HG03521 (cell line): ENCODE measurements around the gene DPP6.

Experiments used
- ATAC-seq: cut with Tn5 transposase; IDR thresholded peaks from one replicate; pipeline ENCODE4 v1.9.1; 2021; ENCODE audit warnings: mild to moderate bottlenecking, moderate library complexity; ENCODE audit not compliant: unreplicated experiment

DPP6 gene

DNA sequence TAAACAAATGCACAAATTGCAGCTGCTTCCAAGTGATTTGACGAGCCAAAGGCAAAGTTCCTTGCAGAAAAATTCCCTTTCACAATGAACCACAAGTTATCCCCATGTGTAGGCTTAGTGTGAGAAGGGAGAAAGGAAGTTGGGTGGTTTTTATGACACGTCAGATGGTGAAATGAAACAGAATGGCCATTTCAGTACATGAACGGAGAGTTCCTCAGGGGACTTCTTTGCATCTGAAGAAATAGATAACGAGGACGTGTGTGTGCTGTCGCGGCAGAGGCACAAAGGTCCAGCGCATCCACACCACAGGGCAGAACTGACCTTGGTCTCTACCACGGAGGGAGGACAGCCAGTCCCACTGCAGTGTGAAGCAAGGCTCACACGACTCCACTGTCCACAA, 814.9 kb downstream of the DPP6 start:
- no peak for ATAC-seq

DNA sequence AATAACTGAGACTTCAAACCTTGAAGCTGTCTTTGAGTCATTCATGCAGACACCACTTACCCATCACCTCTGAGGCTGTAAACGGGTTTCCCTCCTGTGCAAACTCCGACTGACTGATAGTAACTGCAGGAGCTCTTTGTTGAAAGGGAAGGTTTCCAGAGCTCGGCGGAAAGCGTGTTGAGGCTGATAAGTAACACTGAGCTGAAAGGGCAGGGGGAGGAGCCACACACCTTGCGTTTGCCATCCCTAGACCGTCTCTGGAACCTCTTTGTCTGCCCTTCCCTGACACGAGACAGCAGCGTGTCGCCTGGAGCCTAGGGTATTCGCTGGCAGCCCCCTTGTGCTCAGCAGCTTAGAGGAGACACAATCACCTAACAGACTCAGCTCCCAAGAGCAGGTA, 816.7 kb downstream of the DPP6 start:
- ATAC-seq: no peak

DNA sequence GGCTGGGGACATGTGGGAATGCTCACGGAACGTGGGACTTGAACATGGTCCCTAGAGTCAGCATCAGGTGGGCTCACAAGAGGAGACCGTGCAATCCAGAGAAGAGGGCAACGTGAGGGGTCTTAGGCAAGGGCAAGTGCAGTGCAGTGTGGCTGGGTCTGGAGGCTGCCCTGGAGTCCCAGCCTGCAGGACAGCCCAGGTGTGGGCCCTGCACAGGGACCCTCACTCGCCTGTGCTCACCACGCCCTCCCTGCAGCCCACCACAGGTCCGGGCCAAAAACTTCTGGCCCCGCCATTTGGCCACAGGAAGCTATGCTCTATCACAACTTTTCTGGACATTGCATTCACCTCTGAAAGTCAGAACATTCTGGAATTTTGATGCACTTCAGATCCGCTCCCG, 817.2 kb downstream of the DPP6 start:
- no peak for ATAC-seq

DNA sequence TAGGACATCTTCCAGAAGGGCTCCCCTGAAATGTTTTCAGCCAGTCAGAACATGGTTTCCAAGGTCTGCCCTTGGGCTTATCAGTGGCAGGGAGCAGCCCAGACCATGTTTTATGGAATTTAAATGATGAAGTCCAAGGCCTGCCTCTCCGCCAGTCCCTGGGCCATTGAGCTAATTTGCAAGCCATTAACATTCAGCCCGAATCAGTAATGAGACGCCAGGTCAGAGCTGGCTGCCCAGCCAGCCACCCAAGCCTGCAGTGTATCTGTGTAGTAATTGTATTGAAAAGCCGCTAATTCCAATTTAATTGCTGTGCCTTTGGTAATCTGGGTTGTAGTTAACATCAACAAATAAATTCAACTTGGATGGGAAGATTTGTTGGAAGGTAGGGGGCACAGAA, 819.3 kb downstream of the DPP6 start:
- no peak for ATAC-seq

DNA sequence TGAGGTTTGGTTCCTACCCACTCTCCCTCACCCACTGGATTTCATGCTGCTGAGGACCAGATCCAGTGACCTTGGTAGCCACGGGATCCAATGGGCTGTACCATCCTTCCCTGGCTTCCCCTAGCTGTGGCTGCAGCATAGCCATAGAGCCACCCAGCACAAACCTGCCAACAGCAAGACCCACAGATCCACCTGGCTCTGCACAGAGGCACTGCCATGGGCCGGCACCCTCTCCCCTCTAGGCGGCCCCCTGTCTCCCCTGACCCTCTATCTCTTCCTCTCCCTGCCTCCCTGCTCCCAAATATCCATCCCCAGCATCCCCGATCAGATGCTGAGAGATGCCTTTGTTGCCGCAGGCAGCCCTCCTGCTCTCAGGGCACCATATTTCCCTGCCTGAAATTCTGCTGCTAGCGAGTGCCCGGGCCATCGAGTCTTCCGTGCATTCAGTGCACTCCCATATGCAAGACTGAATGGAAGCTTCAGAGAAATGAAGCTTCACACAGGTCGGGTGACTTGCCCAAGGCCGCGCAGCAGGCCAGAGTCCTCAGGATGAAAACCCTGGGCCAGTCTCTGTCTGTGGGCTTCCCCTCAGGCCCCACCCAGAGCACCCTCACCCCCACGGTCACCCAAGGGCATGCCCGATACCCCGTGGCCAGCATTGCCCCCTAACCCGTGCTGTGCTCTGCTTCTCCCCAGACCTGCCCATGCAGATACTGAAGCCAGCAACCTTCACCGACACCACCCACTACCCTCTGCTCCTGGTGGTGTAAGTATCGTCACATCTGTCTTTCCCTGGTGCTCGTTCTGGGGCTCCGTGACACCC, 819.9 kb downstream of the DPP6 start:
- ATAC-seq: no peak

DNA sequence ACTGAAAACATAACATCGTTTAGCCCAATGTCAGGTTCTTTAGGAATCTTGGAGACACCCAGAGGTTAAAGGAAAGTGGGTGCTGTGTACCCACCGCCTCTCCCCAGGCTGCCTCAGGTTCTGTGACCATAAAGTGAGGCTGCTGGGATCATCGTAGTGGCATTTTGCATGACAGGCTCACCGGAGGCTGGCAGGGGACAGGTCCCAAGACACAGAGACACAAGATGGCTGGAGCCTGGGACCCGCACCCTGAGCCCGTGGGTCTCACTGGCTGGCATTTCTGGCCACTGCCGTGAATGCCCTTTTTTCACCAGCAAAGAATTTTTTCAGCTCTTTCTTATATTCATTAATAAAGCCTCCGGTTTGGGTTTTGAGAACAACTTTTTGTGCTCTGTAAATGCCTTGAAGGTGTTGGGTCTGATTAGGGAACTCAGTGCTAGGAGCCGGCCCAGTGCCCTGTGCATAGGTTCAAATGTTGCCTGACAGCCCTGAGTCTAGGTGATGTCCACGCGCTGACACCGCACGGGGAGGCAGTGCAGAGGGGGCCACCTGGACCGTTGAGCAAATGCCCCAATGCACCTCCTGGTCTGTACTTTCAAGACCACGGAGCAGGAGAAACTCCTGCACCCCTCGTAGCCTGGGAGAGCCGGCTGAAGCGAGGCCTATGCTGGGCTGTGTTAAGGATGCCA, 820.8 kb downstream of the DPP6 start:
- no peak for ATAC-seq

DNA sequence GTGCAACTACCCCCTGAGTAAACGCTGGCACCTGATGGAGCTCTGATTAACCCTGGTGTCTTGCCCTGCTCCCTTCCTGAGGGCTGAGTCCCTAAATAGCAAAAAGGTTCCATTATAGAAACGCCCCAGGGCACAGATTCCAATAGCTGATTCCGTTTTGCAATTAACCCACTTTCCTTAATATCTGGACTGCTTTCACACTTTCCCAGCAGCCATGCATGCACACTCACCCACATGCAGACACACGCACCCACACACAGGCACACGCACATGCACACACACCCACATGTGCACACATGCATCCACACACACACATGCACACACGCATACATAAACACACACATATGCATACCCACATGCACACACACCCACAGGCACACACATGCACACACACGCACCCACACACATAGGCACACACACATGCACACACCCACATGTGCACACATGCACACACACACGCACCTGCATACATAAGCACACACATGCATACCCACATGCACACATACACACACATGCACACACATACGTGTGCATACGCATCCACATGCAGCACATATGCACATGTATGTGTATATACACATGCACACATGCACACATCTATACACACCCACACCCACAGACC, 821.4 kb downstream of the DPP6 start:
- ATAC-seq: no peak

DNA sequence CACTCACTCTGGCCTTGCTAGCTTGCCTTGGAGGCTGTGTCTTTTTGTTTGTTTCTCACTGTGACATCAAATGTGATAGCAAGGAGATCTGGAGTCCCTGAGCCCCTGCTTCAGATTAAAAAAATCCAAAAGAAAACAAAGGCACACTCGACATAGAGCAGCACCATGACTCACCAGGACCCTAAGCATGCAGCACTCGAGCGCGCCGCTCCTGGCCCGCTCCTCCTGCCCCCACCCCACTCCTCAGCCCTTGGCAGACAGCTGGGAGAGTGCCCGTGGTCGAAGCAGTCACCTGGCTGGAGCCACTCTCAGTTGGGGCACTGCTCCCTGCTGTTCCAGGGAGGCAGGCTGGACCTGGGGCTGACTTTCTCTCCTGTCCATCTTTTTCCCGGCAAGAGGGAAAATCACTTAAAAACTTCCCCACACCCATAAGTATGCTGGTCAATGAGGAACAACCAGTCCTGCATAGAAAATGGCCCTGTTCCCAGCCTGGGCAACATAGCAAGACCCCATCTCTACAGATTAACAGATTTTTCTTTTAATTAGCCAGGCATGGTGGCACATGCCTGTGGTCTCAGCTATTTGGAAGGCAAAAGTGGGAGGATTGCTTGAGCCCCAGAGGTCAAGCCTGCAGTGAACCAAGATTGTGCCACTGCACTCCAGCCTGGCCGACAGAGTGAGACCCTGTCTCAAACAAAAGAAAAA, 822.4 kb downstream of the DPP6 start:
- ATAC-seq: no peak

DNA sequence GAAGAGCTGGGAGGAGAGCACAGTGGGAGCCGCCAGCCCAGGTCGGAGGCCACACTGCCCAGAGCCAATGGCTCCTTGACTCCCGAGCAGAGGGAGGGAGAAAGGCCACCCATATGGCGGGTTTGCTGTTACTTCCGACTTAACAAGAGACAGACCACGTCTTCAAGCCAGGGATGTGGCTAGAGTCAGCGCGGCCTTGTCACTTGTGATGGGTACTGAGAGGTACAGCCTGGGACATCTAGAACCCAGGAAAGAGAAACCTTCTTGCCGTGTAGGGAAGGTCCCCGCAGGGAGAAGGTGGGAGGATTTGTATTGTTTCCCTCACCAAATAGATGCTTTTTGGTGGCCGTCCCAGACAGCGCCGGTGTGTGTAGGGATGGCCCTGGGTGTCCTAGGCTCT, 823.1 kb downstream of the DPP6 start:
- no peak for ATAC-seq

DNA sequence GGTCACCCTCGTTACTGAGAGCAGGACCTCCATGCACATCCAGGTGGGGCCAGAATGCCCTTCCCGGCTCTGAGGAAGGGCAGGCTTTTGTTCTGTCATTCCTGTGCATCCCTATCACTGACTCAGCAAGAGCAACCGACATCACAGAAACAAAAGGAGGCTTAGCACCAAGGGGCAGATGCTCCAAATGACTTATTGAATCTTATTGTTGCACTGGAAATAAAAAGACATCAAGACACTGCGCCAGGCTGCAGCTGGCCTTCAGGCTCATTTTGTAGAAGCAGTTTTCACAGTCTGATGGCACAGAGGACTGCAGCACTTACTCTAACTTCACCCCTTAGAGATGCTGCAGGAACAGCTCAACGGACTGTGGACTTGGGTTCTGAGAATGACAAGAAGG, 824.3 kb downstream of the DPP6 start:
- no peak for ATAC-seq

DNA sequence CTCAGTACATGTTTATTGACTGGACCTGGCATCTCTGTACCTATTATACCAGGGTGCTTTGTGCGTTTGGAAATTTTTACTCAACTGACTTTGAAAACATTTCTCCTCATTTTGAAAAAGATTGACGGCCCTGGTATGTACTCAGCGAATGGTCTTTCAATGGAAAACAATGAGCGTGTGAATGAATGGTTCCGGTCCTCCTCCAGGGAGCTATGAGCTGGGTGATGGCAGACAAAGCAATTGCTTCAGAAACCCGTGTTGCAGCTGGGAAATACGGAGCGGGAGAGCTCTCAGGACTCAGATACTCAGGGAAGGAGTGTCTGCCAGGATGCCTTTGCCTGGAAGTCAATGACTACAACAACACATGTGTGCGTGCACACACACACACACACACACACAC, 824.8 kb downstream of the DPP6 start:
- no peak for ATAC-seq

DNA sequence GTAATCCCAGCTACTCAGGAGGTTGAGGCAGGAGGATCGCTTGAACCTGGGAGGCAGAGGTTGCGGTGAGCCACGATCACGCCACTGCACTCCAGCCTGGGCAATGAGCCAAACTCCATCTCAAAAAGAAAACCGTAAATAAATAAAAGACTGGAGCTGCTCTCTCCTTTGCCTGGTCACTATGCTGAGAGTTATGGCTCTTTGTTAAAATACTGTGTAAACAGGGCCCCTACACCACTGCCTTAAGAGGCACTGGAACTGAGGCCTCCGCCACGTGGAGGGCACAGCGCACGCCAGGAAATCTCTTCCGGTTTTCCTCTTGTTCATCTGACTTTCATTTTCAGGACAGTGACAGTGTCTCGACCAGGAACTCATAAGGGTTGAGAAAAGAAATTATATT, 827.4 kb downstream of the DPP6 start:
- no peak for ATAC-seq

DNA sequence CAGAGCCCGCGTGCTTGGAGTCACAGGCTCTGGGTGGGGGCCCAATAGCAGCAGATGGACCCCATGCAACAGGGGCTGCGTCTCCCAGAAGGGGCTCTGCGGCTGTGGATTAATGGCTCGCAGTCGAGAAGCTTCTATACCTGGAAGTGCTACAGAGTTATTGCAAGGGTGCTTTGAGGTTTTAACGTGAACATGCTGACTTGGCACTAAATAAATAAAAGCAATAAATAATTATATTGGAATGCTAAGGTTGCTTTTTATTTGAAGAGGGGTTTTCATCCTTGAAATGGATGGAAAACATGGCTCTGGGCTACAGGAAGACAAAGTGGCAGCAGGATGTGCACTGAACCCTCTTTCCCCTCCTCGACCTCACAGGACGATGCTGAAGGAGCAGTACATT, 828.3 kb downstream of the DPP6 start:
- no peak for ATAC-seq

DNA sequence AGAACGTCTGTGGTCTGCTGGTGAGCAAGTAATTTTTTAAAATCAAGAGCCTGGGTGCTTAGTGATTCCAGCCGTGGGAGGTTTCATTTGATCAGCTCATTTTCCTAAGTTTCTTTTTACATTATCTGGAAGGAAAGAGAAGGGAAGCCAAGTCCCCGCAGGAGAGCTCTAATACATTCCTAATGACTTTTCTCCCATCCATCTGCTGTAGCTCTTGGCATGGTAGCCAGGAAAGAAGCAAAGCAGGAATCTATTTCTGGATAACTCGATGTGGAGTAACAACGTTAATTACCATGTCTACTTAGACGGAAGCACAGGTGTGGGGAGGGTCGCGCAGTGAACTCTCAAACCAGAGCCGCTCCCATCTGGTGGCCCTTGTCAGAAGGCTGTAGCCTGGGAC, 828.8 kb downstream of the DPP6 start:
- no peak for ATAC-seq

DNA sequence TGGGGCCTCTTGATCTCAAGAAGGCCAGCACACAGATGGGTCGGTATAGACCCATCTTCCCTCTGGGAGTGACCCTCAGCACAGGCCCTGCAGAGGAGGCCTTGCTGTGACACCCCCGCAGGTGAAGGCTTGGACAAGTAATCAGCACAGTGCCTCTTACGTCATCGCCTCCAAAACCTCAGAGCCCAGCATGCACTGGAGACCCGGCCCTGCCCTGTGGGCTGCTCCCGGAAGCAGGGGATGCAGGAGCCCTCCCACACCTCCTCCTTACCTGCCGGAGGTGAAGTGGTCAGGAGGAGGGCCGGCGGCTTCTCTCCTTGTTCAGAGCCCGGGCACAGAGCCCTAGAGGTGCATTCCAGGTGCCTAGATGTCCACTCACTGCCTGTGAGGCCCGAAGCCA, 829.3 kb downstream of the DPP6 start:
- no peak for ATAC-seq

DNA sequence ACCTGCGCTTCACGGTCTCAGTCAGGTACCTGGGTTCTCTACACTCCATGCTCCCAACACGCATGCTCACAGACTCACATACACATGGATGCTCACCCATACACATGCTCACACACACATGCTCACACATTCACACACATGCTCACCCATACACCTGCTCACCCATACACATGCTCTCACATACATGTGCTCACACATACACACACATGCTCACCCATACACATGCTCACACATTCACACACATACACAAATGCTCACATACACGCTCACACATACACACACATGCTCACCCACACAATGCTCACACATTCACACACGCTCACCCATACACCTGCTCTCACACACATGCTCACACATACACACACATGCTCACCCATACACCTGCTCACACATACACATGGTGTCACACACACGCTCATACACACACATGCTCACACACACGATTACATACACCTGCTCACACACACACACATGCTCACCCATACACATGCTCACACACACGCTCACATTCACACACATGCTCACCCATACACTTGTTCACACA, 830.8 kb downstream of the DPP6 start:
- no peak for ATAC-seq

DNA sequence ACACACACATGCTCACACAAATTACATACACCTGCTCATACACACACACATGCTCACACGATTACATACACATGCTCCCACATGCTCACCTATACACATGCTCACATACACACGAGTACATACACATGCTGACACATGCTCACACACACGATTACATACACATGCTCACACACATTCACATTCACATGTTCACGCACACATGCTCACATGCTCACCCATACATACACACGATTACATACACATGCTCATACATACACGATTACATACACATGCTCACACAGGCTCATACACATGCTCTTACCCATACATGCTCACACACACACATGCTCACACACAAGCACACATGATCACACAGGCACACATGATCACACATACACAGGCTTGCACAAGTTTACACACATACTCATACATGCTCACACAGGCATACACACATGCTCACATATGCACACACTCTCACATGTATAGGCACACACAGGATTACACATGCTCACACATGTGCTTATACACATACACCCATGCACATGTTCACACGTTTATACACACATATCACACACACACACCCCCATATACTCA, 832.2 kb downstream of the DPP6 start:
- no peak for ATAC-seq

DNA sequence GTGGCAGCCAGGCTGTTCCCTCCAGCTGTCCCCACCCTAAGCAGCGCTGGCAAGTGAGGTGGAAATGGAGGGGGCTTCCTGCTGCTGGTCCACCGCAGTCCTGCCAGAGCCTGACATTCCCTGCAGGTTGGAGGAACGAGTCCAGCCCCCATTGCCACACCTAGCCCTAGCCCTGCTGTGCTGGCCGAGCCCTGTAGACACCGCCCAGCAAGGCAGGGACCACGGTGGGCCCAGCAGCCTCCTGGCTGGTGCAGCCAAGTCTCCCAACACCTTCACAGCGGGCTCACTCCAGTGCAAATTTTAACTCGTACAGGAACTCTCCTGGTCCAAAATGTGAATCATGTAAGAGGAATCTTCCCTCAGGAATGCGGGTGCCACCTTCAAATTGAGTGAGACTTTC, 834.4 kb downstream of the DPP6 start:
- ATAC-seq: no peak

DNA sequence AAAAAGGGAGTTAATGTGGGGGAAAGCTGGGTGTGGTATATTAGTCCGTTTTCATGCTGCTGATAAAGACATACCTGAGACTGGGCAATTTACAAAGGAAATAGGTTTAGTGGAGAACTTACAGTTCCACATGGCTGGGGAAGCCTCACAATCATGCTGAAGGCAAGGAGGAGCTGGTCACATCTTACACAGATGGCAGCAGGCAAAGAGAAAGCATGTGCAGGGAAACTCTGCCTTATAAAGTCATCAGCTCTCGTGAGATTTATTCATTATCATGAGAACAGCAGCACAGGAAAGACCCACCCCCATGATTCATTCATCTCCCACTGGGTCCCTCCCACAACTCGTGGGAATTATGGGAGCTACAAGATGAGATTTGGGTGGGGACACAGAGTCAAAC, 836.5 kb downstream of the DPP6 start:
- no peak for ATAC-seq

DNA sequence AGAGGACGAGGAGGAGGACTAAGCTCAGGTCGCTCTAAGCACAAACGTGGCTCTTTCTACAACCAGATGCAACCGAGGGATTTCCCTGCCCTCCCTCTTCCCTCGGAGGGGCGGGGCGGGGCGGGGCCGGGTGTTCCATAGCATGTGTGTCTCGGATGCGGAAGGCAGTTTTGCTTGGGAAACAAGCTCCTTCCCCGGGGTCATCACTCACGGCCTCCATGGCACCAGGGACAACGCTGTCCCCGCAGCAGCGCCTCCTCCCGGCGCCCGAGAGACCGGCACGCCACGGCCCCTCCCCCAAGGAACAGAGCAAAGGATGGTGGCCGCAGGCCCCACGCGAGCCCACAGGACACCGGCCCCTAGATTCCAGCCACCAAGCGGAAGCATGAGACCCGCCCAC, 840.3 kb downstream of the DPP6 start:
- ATAC-seq: no peak

DNA sequence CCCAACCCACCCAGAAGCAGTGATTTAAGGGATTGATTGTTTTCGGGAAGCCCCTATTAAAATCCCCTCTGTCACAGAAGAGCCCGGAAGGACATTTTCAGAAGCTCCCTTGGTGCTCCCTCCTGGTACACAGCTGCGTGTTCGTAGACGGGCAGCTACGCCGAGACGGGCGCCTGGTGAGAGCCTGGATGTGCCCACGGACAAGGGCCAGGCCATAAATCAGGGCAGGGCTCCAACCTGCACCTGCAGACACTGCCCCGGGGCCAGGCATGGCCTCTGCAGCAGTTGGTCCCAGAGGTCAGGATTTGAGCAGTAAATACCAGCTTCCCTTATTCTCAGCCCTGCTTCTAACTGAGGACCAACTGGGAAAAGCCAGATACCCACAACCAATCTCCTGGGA, 843.9 kb downstream of the DPP6 start:
- ATAC-seq: no peak
